ENCODE results near the gene CNTRL.
"Not testable (repeated sequence)": the region's sequence is repeated elsewhere in the genome, so short reads cannot be mapped to it uniquely, and the experiment has no call there.

The CNTRL gene

GRCh38 chr9:121168052-121168451, 93.3 kb downstream of the CNTRL start:
- no peaks in the 10 kb centered on the region for H3K4me1 ChIP-seq (ENCODE audit: control insufficient read depth, insufficient read depth, low read length)
- no peak overlapping the region for H3K4me2 ChIP-seq (ENCODE audit: low read length)
- H3K36me3 ChIP-seq (ENCODE audit: insufficient read depth, low read length), result peaks cover 45% of the 10 kb centered on the region
- H3K9ac ChIP-seq (ENCODE audit: low read depth, low read length), result no peak overlapping the region
- H3K9me3 ChIP-seq (replicated peaks; ENCODE audit: low read length), result no peaks in the 10 kb centered on the region
- no peaks in the 10 kb centered on the region for H3K27me3 ChIP-seq (ENCODE audit: control insufficient read depth, insufficient read depth, low read length)
- no peak overlapping the region for H3K4me3 ChIP-seq (ENCODE audit: low read length)

DNA sequence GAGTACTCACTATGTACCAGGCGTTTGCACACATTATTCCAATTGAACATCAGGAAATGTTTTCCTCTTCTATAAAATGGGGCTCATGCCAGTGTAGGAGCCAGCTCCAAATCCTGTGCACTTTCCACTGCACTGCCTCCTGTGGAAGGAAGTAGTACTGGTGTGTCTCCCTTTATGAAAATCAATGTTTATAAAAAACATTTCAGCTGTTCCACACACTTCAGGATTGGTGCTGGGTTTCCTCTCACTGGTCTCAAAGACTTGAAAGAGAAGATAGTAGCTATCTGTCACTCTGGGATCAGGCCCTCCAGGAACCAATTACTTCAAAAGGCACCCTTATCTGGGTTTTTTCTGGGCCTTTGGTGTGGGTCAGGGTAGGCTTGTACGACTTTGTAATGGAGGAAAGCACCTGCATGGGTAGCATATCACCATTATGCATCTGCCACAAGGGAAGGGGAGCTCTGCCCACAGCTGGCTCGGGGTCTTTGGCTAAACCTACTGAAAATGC, 94.4 kb downstream of the CNTRL start:
- Histone ChIP-seq H3K4me1 (ENCODE audit: control insufficient read depth, insufficient read depth, low read length) (no peaks in the 10 kb centered on the region), H3K4me3 (ENCODE audit: low read length) (no peak overlapping the region), H3K9ac (ENCODE audit: low read depth, low read length) (no peak overlapping the region), H3K9me3 (replicated peaks; ENCODE audit: low read length) (no peaks in the 10 kb centered on the region), H3K36me3 (ENCODE audit: insufficient read depth, low read length) (peaks cover 49% of the 10 kb centered on the region), H3K27me3 (ENCODE audit: control insufficient read depth, insufficient read depth, low read length) (no peaks in the 10 kb centered on the region), H3K4me2 (ENCODE audit: low read length) (no peak overlapping the region)

DNA sequence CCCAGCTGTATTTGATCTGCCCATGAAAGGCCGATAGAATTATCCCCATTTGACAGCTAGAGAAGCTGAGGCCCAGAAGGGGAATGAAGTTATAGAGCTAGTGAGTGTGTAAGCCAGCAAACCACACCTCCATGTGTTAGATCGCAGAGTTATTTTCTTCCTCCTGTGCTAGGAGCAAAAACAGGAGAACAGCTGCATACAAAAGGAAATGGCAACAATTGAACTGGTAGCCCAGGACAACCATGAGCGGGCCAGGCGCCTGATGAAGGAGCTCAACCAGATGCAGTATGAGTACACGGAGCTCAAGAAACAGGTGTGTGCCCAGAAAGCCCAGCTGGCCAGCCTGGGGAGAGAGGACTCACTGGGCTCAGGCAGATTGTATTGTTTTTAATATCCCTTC, 96.5 kb downstream of the CNTRL start:
- Histone ChIP-seq H3K36me3 (ENCODE audit: insufficient read depth, low read length) (peaks cover 53% of the 10 kb centered on the region), H3K9me3 (replicated peaks; ENCODE audit: low read length) (no peaks in the 10 kb centered on the region), H3K4me3 (ENCODE audit: low read length) (no peak overlapping the region), H3K27me3 (ENCODE audit: control insufficient read depth, insufficient read depth, low read length) (no peaks in the 10 kb centered on the region), H3K9ac (ENCODE audit: low read depth, low read length) (no peak overlapping the region), H3K4me2 (ENCODE audit: low read length) (no peak overlapping the region), H3K4me1 (ENCODE audit: control insufficient read depth, insufficient read depth, low read length) (no peaks in the 10 kb centered on the region)

DNA sequence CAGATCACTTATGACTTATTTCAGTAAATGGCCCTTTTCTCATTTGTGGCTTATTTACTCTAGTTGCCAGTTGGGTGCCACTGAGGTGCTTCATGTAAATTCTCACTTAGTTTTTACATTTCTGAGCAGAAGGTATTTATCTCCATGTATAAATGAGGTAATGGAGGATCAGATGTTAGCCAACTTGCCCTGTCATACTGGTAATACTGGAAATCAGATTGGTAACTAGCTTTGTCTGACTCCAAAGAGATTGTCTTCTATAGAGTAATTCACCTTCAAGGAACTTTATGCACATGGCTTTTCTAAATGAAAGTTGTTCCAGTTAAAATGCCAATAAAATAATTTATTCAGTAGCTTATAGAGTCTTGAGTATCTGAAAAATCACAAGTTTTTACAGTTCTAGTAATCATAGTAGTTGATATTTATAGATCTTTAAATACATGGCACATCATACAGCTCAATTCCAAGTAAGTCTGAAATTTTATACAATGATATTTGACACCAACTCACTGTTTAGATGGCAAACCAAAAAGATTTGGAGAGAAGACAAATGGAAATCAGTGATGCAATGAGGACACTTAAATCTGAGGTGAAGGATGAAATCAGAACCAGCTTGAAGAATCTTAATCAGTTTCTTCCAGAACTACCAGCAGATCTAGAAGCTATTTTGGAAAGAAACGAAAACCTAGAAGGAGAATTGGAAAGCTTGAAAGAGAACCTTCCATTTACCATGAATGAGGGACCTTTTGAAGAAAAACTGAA, 98.2 kb downstream of the CNTRL start:
- Histone ChIP-seq H3K4me3 (ENCODE audit: low read length) (no peak overlapping the region), H3K9me3 (replicated peaks; ENCODE audit: low read length) (no peaks in the 10 kb centered on the region), H3K36me3 (ENCODE audit: insufficient read depth, low read length) (peaks cover 68% of the 10 kb centered on the region), H3K4me2 (ENCODE audit: low read length) (no peak overlapping the region), H3K27me3 (ENCODE audit: control insufficient read depth, insufficient read depth, low read length) (no peaks in the 10 kb centered on the region), H3K4me1 (ENCODE audit: control insufficient read depth, insufficient read depth, low read length) (no peaks in the 10 kb centered on the region), H3K9ac (ENCODE audit: low read depth, low read length) (no peak overlapping the region)

DNA sequence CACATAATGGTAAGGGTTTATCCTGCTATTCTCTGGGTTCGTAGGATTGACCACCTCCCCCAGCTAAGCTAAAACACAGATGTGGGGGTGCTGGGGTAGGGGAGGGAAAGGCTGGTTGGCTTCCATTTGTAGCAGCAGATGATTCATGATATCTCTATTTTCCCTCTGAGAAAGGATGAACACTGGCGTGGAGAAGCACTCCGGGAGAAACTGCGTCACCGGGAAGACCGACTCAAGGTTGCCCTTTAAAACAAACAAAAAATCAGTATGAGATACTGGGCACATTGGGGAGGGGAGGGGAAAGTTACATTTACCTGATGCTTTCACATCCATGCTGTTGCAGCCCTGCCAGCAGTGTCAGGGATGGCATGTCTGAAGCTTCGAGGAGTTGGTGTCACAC, 98.7 kb downstream of the CNTRL start:
- Histone ChIP-seq H3K27me3 (ENCODE audit: control insufficient read depth, insufficient read depth, low read length) (no peaks in the 10 kb centered on the region), H3K4me3 (ENCODE audit: low read length) (no peak overlapping the region), H3K36me3 (ENCODE audit: insufficient read depth, low read length) (peaks cover 72% of the 10 kb centered on the region), H3K4me1 (ENCODE audit: control insufficient read depth, insufficient read depth, low read length) (no peaks in the 10 kb centered on the region), H3K9me3 (replicated peaks; ENCODE audit: low read length) (no peaks in the 10 kb centered on the region), H3K9ac (ENCODE audit: low read depth, low read length) (no peak overlapping the region), H3K4me2 (ENCODE audit: low read length) (no peak overlapping the region)

DNA sequence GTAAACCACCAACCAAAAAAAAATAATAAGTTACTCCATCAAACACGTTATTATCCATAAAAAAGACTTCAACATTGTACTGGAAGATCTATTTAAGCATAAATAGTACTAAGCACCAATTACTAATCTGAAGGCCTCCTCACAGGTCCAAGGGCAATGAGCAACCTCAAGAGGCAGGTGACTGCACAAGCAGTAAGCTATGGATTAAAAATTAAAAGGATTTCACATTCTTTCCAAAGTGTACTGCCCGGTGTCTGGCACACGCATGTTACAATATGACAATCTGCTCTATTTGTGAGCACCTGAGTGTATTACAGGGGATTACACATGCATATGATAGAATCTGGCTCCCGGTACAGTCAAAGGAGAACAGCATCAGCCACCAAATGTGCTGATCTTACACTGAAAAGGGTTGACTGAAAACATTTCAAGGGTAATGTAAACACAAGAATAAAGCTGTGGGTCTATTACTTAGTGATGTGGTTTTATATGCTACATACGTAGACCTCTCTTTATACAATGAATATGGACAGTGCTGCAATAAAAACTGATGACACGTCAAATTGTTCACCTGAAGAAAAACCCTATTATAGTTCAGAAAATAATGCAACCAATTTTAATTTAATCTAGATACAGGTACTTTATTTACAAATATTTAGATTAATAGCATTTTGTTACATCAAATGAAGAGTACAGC, 104.1 kb downstream of the CNTRL start:
- Histone ChIP-seq H3K4me3 (ENCODE audit: low read length) (no peak overlapping the region), H3K27me3 (ENCODE audit: control insufficient read depth, insufficient read depth, low read length) (no peaks in the 10 kb centered on the region), H3K4me1 (ENCODE audit: control insufficient read depth, insufficient read depth, low read length) (peaks cover 7% of the 10 kb centered on the region), H3K9me3 (replicated peaks; ENCODE audit: low read length) (no peaks in the 10 kb centered on the region), H3K4me2 (ENCODE audit: low read length) (no peak overlapping the region), H3K9ac (ENCODE audit: low read depth, low read length) (no peak overlapping the region), H3K36me3 (ENCODE audit: insufficient read depth, low read length) (peaks cover 76% of the 10 kb centered on the region)

- not testable (repeated sequence) for H3K9me3 ChIP-seq (replicated peaks; ENCODE audit: low read length); H3K4me3 ChIP-seq (ENCODE audit: low read length)
- peaks cover 81% of the 10 kb centered on the region for H3K36me3 ChIP-seq (ENCODE audit: insufficient read depth, low read length)
These were observed 104.6 kb downstream of the CNTRL start for GRCh38 chr9:121179373-121179721.

DNA sequence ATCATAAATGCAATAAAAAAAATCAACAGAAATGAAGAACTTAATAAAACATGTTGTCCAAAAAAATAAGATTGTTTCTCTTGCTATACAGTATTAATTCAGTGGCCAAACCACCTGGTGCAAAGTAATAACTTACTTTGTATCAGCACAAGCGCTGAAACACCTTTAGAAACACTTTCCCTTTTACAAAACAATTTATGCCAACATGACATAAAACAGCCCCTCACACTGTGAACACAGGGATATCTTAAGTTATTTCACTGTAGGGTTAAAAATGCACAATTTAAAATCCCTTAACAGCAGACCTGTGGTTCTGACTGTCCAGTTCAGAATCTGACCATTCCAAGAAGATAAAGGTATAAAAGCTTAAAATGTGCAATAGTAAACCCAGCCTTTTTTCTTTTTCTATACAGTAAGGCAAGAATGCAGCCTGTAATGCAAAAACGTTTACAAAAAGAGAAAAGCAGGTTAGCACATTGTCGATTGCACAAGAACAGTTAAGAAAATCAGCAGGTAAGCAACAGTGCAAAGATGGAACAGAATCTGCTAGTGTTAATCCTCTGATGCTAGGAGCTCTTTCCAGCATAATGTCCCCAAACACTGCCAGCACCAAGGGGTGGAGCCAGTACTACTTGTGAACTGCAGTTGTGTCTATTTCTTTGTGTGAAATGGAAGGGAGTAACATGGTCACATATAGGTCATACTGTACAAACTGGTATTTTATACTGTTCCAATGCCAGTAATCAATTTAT, 105.4 kb downstream of the CNTRL start:
- Histone ChIP-seq H3K4me3 (ENCODE audit: low read length) (no peak overlapping the region), H3K9me3 (replicated peaks; ENCODE audit: low read length) (no peaks in the 10 kb centered on the region), H3K4me1 (ENCODE audit: control insufficient read depth, insufficient read depth, low read length) (peaks cover 7% of the 10 kb centered on the region), H3K4me2 (ENCODE audit: low read length) (no peak overlapping the region), H3K9ac (ENCODE audit: low read depth, low read length) (no peak overlapping the region), H3K27me3 (ENCODE audit: control insufficient read depth, insufficient read depth, low read length) (no peaks in the 10 kb centered on the region), H3K36me3 (ENCODE audit: insufficient read depth, low read length) (peaks cover 77% of the 10 kb centered on the region)

More at GRCh38 chr9:121179373-121179721, 104.6 kb downstream of the CNTRL start:
- not testable (repeated sequence) for H3K9ac ChIP-seq (ENCODE audit: low read depth, low read length); H3K4me2 ChIP-seq (ENCODE audit: low read length); H3K27me3 ChIP-seq (ENCODE audit: control insufficient read depth, insufficient read depth, low read length); H3K4me1 ChIP-seq (ENCODE audit: control insufficient read depth, insufficient read depth, low read length)

- H3K27me3 ChIP-seq (ENCODE audit: control insufficient read depth, insufficient read depth, low read length), result no peaks in the 10 kb centered on the region
- H3K36me3 ChIP-seq (ENCODE audit: insufficient read depth, low read length), result peaks cover 72% of the 10 kb centered on the region
- H3K4me1 ChIP-seq (ENCODE audit: control insufficient read depth, insufficient read depth, low read length), result peaks cover 9% of the 10 kb centered on the region
- H3K9ac ChIP-seq (ENCODE audit: low read depth, low read length), result no peak overlapping the region
- no peaks in the 10 kb centered on the region for H3K9me3 ChIP-seq (replicated peaks; ENCODE audit: low read length)
- H3K4me3 ChIP-seq (ENCODE audit: low read length), result no peak overlapping the region
- H3K4me2 ChIP-seq (ENCODE audit: low read length), result no peak overlapping the region
These were observed 107.5 kb downstream of the CNTRL start for GRCh38 chr9:121182101-121182836.

DNA sequence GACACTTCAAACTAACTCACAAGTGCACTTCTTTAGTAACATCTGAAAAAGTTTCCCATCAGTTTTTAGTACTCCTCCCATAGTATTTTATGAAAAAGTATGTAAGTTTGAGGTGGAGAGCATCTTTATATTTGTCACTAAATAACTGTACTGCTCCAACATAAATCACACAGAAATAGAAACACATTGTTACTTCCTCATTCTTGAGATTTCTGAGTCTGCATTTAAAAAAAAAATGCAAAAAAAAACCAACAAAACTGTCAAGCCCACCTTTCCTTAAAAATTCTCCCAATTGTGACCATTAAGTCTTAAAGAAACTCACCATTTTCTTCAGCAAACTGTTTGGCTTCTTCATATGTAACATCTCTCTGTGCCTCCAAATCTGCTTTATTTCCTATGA, 108.2 kb downstream of the CNTRL start:
- Histone ChIP-seq H3K4me1 (ENCODE audit: control insufficient read depth, insufficient read depth, low read length) (peaks cover 16% of the 10 kb centered on the region), H3K4me2 (ENCODE audit: low read length) (no peak overlapping the region), H3K9me3 (replicated peaks; ENCODE audit: low read length) (no peaks in the 10 kb centered on the region), H3K4me3 (ENCODE audit: low read length) (no peak overlapping the region), H3K36me3 (ENCODE audit: insufficient read depth, low read length) (peaks cover 65% of the 10 kb centered on the region), H3K9ac (ENCODE audit: low read depth, low read length) (no peak overlapping the region), H3K27me3 (ENCODE audit: control insufficient read depth, insufficient read depth, low read length) (no peaks in the 10 kb centered on the region)
